ENCODE measurements around the gene TMTC3.

- TF ChIP-seq POLR2AphosphoS5 (IDR thresholded peaks at IDR 0.05; ENCODE audit: low read depth, low read length) (no peak), TAF7 (optimal IDR thresholded peaks at IDR 0.05; ENCODE audit: borderline replicate concordance, low read depth, low read length) (no peak), CTCF (IDR thresholded peaks at IDR 0.05; ENCODE audit: control extremely low read depth in 1 of 3, insufficient read depth in 1 of 3, low read depth in 1 of 3, low read length in 3 of 3) (no peak), MAFK (IDR thresholded peaks at IDR 0.05; ENCODE audit: low read depth, low read length) (no peak), KDM1A (IDR thresholded peaks at IDR 0.05; ENCODE audit: borderline replicate concordance, low read length) (no peak), JUND (IDR thresholded peaks at IDR 0.05; ENCODE audit: low read length) (no peak), NRF1 (IDR thresholded peaks at IDR 0.05; ENCODE audit: low read depth, low read length) (no peak), POLR2A (IDR thresholded peaks at IDR 0.05; ENCODE audit: control extremely low read depth in 1 of 2, low read depth in 2 of 2, low read length in 2 of 2) (no peak), CEBPB (IDR thresholded peaks at IDR 0.05; ENCODE audit: low read depth, low read length) (no peak)
These were observed 33.4 kb downstream of the TMTC3 start for GRCh38 chr12:88175544-88175943.

Measured in H1 (cell line).